ENCODE data around the gene FRS2. TPM values are rescaled to one million over a fixed set of nuclear protein-coding genes. Genes with fewer than 3 reads are reported as not detected.

The FRS2 gene
- total and polyA plus RNA-seq, 2 donors (not counting 1 experiment from before 2014, with no cell fraction given), result 11.3 to 33.7 TPM

- Mint-ChIP-seq H3K27me3 (no peaks in the 10 kb centered on the region), H3K9me3 (ENCODE audit: insufficient read depth) (no peaks in the 10 kb centered on the region), H3K27ac (no peak overlapping the region), H3K4me1 (peaks cover 62% of the 10 kb centered on the region), H3K4me3 (no peak overlapping the region)
- ChIA-PET CTCF (no interaction called here), POLR2A (no interaction called here)
- no peaks in the 10 kb centered on the region for H3K27me3 ChIP-seq (replicated peaks in 1 of 4; ENCODE audit: control extremely low read depth in 1 of 4, control insufficient read depth in 3 of 4, insufficient read depth in 4 of 4, low read length in 3 of 4)
- H3K79me2 ChIP-seq (ENCODE audit: control insufficient read depth, insufficient read depth, low read length), result peaks cover 82% of the 10 kb centered on the region
- DNase-seq, result no peak
- WGBS (ENCODE audit: insufficient coverage), result 98% methylated on average over 2 of the region's 2 CpGs
- H3K36me3 ChIP-seq (replicated peaks in 1 of 2; ENCODE audit: control extremely low read depth in 1 of 2, control insufficient read depth in 1 of 2, extremely low read depth in 1 of 2, insufficient read depth in 2 of 2, low read length in 1 of 2), result no peaks in the 10 kb centered on the region
- H3K9ac ChIP-seq (ENCODE audit: low read length), result no peak overlapping the region
- H3K4me1 ChIP-seq (ENCODE audit: control insufficient read depth in 2 of 2, insufficient read depth in 2 of 2, low read length in 2 of 2), result peaks cover 23 to 42% of the 10 kb centered on the region in 2 donors
- peaks cover 39% of the 10 kb centered on the region for H4K20me1 ChIP-seq (ENCODE audit: control insufficient read depth, insufficient read depth, low read length, poor library complexity, severe bottlenecking)
- no peak for TF ChIP-seq CTCF (IDR thresholded peaks at IDR 0.05)
- TF ChIP-seq EZH2 (IDR thresholded peaks at IDR 0.05; ENCODE audit: borderline replicate concordance, insufficient read depth, low read depth, low read length, poor library complexity, severe bottlenecking), result no peak
- intact Hi-C loops (cut with micrococcal nuclease), result loop anchor here (5.0 kb wide), 2 partner anchors 236 to 769 kb away; partner anchors contain the start of genes CNOT2 and CPSF6
- no peak for ATAC-seq (ENCODE audit: low read depth)
- no peaks in the 10 kb centered on the region for H3K9me3 ChIP-seq (ENCODE audit: control extremely low read depth in 1 of 3, control insufficient read depth in 2 of 3, insufficient read depth in 1 of 3, low read length in 2 of 3)
- H3K27ac ChIP-seq (ENCODE audit: low read length in 2 of 2), result peak overlapping the region in 1 of 2 donors; percentile 24
- H3K4me2 ChIP-seq (replicated peaks; ENCODE audit: low read depth, low read length, poor library complexity, severe bottlenecking), result peak overlapping the region; percentile 6
- no peak overlapping the region for H2AFZ ChIP-seq (ENCODE audit: insufficient read depth, low read depth, low read length, poor library complexity, severe bottlenecking)
- H3K4me3 ChIP-seq (ENCODE audit: control extremely low read depth in 1 of 5, extremely low read depth in 1 of 5, insufficient read depth in 1 of 5, low read depth in 2 of 5, low read length in 4 of 5), result no peak overlapping the region
These were observed 3.1 kb downstream of the FRS2 start for GRCh38 chr12:69473262-69473661.

- H3K4me1 ChIP-seq (ENCODE audit: control insufficient read depth in 2 of 2, insufficient read depth in 2 of 2, low read length in 2 of 2), result peaks cover 19 to 38% of the 10 kb centered on the region in 2 donors
- Mint-ChIP-seq H3K27ac (no peak overlapping the region), H3K27me3 (no peaks in the 10 kb centered on the region), H3K4me1 (peaks cover 65% of the 10 kb centered on the region), H3K9me3 (ENCODE audit: insufficient read depth) (no peaks in the 10 kb centered on the region), H3K4me3 (no peak overlapping the region)
- peaks cover 94% of the 10 kb centered on the region for H3K79me2 ChIP-seq (ENCODE audit: control insufficient read depth, insufficient read depth, low read length)
- intact Hi-C loops (cut with micrococcal nuclease), result loop anchor here (5.0 kb wide), 2 partner anchors 237 to 768 kb away; partner anchors contain the start of genes CNOT2 and CPSF6
- H3K4me2 ChIP-seq (replicated peaks; ENCODE audit: low read depth, low read length, poor library complexity, severe bottlenecking), result no peak overlapping the region
- H3K4me3 ChIP-seq (ENCODE audit: control extremely low read depth in 1 of 5, extremely low read depth in 1 of 5, insufficient read depth in 1 of 5, low read depth in 2 of 5, low read length in 4 of 5), result no peak overlapping the region
- no peak overlapping the region for H3K9ac ChIP-seq (ENCODE audit: low read length)
- no peaks in the 10 kb centered on the region for H3K9me3 ChIP-seq (ENCODE audit: control extremely low read depth in 1 of 3, control insufficient read depth in 2 of 3, insufficient read depth in 1 of 3, low read length in 2 of 3)
- H3K36me3 ChIP-seq (replicated peaks in 1 of 2; ENCODE audit: control extremely low read depth in 1 of 2, control insufficient read depth in 1 of 2, extremely low read depth in 1 of 2, insufficient read depth in 2 of 2, low read length in 1 of 2), result no peaks in the 10 kb centered on the region
- POLR2A ChIA-PET, result no interaction called here
- H3K27me3 ChIP-seq (replicated peaks in 1 of 4; ENCODE audit: control extremely low read depth in 1 of 4, control insufficient read depth in 3 of 4, insufficient read depth in 4 of 4, low read length in 3 of 4), result no peaks in the 10 kb centered on the region
- CTCF ChIA-PET, result no interaction called here
- H3K27ac ChIP-seq (ENCODE audit: low read length in 2 of 2), result peak overlapping the region in 1 of 2 donors; percentile 4
- DNase-seq (no peak), ATAC-seq (ENCODE audit: low read depth) (no peak)
- no peak overlapping the region for H2AFZ ChIP-seq (ENCODE audit: insufficient read depth, low read depth, low read length, poor library complexity, severe bottlenecking)
- TF ChIP-seq EZH2 (IDR thresholded peaks at IDR 0.05; ENCODE audit: borderline replicate concordance, insufficient read depth, low read depth, low read length, poor library complexity, severe bottlenecking), result no peak
- TF ChIP-seq CTCF (IDR thresholded peaks at IDR 0.05), result no peak
- WGBS (ENCODE audit: insufficient coverage), result no CpG with 5 or more reads among the region's 2 CpGs
- H4K20me1 ChIP-seq (ENCODE audit: control insufficient read depth, insufficient read depth, low read length, poor library complexity, severe bottlenecking), result peaks cover 39% of the 10 kb centered on the region
These were observed 4.3 kb downstream of the FRS2 start for GRCh38 chr12:69474456-69474855.
